Myometrial cell (primary cell): ENCODE data around the gene TAF11L7. TPM values are rescaled to one million over a fixed set of nuclear protein-coding genes. Genes with fewer than 3 reads are reported as not detected.

Experiments
- total RNA-seq: library from RNA; depleted of rRNA; stranded (reverse); fragments of >200 nt; gene quantifications from 2 replicates; pipeline ENCODE4 v1.2.3, GENCODE V29; 2015

TAF11L7 gene
- total RNA-seq, result not detected in 2 replicates

DNA sequence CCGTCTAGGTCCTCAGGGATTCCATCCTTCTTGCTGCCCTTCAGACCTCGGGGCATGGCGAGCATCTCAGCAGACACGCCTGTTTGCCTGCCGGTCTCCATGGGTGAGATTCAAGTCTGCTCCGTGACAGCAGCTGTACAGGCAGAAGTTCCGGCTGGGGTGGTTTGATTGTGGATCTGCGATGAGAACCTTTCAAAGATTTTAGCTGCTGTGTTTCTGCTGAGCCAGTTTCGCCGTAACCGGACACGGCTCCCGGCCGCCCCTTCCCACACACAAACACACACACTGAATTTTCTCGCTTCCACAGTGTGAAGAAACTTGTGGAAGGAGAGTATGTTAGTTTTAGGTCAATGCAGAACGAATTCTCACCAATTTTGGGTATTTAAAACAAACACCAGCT is at the start of gene TAF11L7:
TAF11L7 (minus strand) TSS at position 101 of the 400 bp plus-strand sequence.

DNA sequence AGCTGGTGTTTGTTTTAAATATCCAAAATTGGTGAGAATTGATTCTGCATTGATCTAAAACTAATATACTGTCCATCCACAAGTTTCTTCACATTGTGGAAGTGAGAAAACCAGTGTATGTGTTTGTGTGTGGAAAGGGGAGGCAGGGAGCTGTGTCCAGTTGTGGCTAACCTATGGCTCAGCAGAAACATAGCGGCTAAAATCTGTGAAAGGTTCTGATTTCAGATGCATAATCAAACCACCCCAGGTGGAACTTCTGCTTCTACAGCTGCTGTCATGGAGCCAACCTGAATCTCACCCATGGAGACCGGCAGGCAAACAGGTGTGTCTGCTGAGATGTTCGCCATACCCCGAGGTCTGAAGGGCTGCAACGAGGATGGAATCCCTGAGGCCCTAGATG is 48.6 kb upstream of the TAF11L7 start, which contains the start of gene TAF11L14:
TAF11L14 (plus strand) TSS at position 301 of the 400 bp plus-strand sequence.

DNA sequence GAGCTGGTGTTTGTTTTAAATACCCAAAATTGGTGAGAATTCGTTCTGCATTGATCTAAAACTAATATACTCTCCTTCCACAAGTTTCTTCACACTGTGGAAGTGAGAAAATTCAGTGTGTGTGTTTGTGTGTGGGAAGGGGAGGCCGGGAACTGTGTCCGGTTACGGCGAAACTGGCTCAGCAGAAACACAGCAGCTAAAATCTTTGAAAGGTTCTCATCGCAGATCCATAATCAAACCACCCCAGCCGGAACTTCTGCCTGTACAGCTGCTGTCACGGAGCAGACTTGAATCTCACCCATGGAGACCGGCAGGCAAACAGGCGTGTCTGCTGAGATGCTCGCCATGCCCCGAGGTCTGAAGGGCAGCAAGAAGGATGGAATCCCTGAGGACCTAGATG is 46.2 kb upstream of the TAF11L7 start, which contains the start of gene TAF11L13:
TAF11L13 (plus strand) TSS at position 301 of the 400 bp plus-strand sequence.

DNA sequence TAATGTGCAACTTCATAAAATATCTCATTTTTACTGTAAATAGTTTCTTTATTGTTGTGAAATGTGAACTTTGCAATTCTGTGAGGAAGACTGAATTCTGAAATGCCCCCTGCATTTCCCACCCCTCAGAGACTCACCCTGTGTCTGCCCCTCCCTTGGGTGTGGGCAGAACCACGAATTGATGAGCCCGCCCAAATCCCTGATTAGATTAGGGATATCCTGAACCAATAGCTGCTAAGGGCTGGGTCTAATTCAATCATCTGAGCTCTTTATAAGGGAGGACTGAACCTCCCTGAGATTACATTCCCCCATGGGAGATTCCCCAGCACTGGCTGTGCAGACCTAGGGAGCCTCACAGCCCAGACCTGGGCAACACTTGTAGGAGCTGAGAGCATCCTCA is 24.5 kb upstream of the TAF11L7 start, which contains the start of gene TAF11L12:
TAF11L12 (plus strand) TSS at position 301 of the 400 bp plus-strand sequence.

GRCh38 chr5:17603880-17604279 is 18.3 kb upstream of the TAF11L7 start, which contains the start of gene TAF11L11:
Gene TAF11L11 (plus strand): TSS chr5:17604183.

GRCh38 chr5:17597728-17598127 is 12.2 kb upstream of the TAF11L7 start, which contains the start of gene TAF11L10:
Gene TAF11L10 (minus strand): TSS chr5:17597828.

DNA sequence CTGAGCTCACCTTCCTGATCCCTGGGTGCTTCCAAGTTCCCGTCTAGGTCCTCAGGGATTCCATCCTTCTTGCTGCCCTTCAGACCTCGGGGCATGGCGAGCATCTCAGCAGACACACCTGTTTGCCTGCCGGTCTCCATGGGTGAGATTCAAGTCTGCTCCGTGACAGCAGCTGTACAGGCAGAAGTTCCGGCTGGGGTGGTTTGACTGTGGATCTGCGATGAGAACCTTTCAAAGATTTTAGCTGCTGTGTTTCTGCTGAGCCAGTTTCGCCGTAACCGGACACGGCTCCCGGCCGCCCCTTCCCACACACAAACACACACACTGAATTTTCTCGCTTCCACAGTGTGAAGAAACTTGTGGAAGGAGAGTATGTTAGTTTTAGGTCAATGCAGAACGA is 8.7 kb upstream of the TAF11L7 start, which contains the start of gene TAF11L9:
TAF11L9 (minus strand) TSS at position 140 of the 400 bp plus-strand sequence.

GRCh38 chr5:17590860-17591259 is 5.3 kb upstream of the TAF11L7 start, which contains the start of gene TAF11L8:
Gene TAF11L8 (minus strand): TSS chr5:17590960.

Other genes with a start within 250 kb of the TAF11L7 start
- gene TAF11L2, start 87.5 kb downstream of the TAF11L7 start, total RNA-seq, result not detected in 2 replicates
- not detected in 2 replicates for gene TAF11L3, start 67.4 kb downstream of the TAF11L7 start, total RNA-seq
- not detected in 2 replicates for gene TAF11L4, start 64.0 kb downstream of the TAF11L7 start, total RNA-seq
- gene TAF11L5, start 60.5 kb downstream of the TAF11L7 start, total RNA-seq, result not detected in 2 replicates
- gene TAF11L6, start 57.1 kb downstream of the TAF11L7 start, total RNA-seq, result not detected in 2 replicates
- gene TAF11L8, start 5.2 kb upstream of the TAF11L7 start, total RNA-seq, result not detected in 2 replicates
- not detected in 2 replicates for gene TAF11L9, start 8.6 kb upstream of the TAF11L7 start, total RNA-seq
- gene TAF11L10, start 12.1 kb upstream of the TAF11L7 start, total RNA-seq, result not detected in 2 replicates
- gene TAF11L11, start 18.4 kb upstream of the TAF11L7 start, total RNA-seq, result not detected in 2 replicates
- gene TAF11L12, start 24.6 kb upstream of the TAF11L7 start, total RNA-seq, result not detected in 2 replicates
- gene TAF11L13, start 46.3 kb upstream of the TAF11L7 start, total RNA-seq, result not detected in 2 replicates
- not detected in 2 replicates for gene TAF11L14, start 48.7 kb upstream of the TAF11L7 start, total RNA-seq